Erythroblast (primary cell): Measurements from ENCODE around the gene CXCL9.

Experiments
- GATA1 ChIP-seq: IDR thresholded peaks from 2 replicates; pipeline ENCODE4 v1.6.1; 2011; ENCODE audit warnings: low read depth, mild to moderate bottlenecking, control low read depth, low read length, moderate library complexity
- POLR2A ChIP-seq: IDR thresholded peaks from 2 replicates; pipeline ENCODE4 v1.6.1; 2011; ENCODE audit warnings: mild to moderate bottlenecking, low read length

DNA sequence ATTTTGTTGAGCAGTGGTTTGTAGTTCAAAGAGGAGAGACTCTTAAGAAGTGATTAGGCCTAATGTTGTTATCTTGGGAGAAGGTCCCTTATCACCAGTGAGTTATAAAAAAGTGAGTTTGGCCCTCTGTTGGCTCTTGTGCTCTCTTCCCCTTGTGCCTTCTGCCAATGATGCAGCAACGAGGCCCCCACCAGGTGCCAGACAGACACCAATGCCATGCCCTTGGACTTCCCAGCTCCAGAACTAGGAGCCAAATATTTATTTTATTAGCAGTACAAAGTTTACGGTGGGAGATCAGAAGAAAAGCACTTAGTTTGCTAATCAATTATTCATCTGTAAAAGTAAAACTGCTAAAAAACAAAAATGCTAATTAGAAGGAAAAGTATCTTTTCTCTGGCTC is 43.8 kb downstream of the CXCL9 start:
- no peak for TF ChIP-seq POLR2A
- no peak for TF ChIP-seq GATA1
